Activated B cell treated with CpG ODN at 0.5 μM for 24 hours (primary cell): ENCODE data around the gene RASA1. TPM values are rescaled to one million over a fixed set of nuclear protein-coding genes. Genes with fewer than 3 reads are reported as not detected.
"Not testable (repeated sequence)": the region's sequence is repeated elsewhere in the genome, so short reads cannot be mapped to it uniquely, and the experiment has no call there.

ENCODE experiments used
- ATAC-seq: fragments of 200-7000 bp; cut with Tn5 transposase; one replicate; pipeline ENCODE4 v1.10.0; 2021; ENCODE audit warnings: low read depth, mild to moderate bottlenecking, moderate library complexity
- CTCF ChIA-PET: fragments of 350-600 bp; sonication (Branson Sonifier 250); formaldehyde crosslinking; loops from one replicate; lab custom pipeline; 2021; ENCODE audit warnings: antibody characterized with exemption; lab: Charles Lee
- POLR2A ChIA-PET: fragments of 350-600 bp; sonication (Branson Sonifier 250); formaldehyde crosslinking; loops from one replicate; lab custom pipeline; 2021; ENCODE audit warnings: antibody characterized with exemption; lab: Charles Lee
- DNase-seq: peaks from one replicate; pipeline ENCODE4 v3.0.0; 2022
- H3K27ac Mint-ChIP-seq: one replicate; pipeline ENCODE4 v1.8.0; 2020; ENCODE audit warnings: mixed read lengths
- H3K27me3 Mint-ChIP-seq: one replicate; pipeline ENCODE4 v1.8.0; 2021; ENCODE audit warnings: mixed read lengths
- H3K36me3 Mint-ChIP-seq: one replicate; pipeline ENCODE4 v1.8.0; 2021; ENCODE audit warnings: low read depth, mixed read lengths
- H3K4me1 Mint-ChIP-seq: one replicate; pipeline ENCODE4 v1.8.0; 2021; ENCODE audit warnings: mixed read lengths
- H3K4me3 Mint-ChIP-seq: one replicate; pipeline ENCODE4 v1.8.0; 2020; ENCODE audit warnings: mild to moderate bottlenecking, mixed read lengths
- H3K9me3 Mint-ChIP-seq: one replicate; pipeline ENCODE4 v1.8.0; 2020; ENCODE audit warnings: mixed read lengths
- intact Hi-C: fragments of 100-400 bp; cut with micrococcal nuclease; formaldehyde crosslinking; loops from one replicate; pipeline ENCODE4 v1.15.1; 2024
- total RNA-seq: library from RNA; stranded (reverse); gene quantifications from 2 replicates; pipeline ENCODE4 v1.2.3, GENCODE V29; 2022
- TF ChIP-seq, protein P1 (sequence below): fragments of 200-600 bp; IDR thresholded peaks from one replicate; pipeline ENCODE4 v1.8.0; 2022; ENCODE audit warnings: antibody characterized with exemption, mild to moderate bottlenecking

The RASA1 gene
- total RNA-seq, 1 donor from 2014 or later = 28.8 TPM

DNA sequence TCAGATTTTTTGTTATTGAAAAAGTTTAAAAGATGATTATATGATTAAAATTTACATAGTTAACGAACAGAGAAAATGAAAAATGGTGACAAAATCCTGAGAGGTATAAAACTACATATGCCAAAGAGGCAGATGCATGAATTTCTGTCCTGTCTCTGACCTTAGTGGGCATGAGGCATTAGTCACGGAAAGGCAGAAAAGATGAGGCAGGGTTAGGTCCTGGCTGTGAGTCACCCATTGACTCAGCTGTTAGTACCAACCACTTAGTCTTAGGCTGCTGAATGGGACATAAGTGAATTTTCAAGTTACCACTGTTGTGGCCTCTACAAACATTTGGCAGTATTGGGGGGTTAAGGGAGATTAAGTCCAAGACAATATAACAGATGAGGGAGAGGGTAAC is 33.1 kb downstream of the RASA1 start:
- Mint-ChIP-seq H3K4me3 (no peak overlapping the region), H3K4me1 (peaks cover 50% of the 10 kb centered on the region)
- POLR2A ChIA-PET = no interaction called here

GRCh38 chr5:87302061-87302460 is 34.4 kb downstream of the RASA1 start:
- Mint-ChIP-seq H3K9me3 (peaks cover 11% of the 10 kb centered on the region), H3K4me3 (no peak overlapping the region), H3K27ac (no peak overlapping the region), H3K4me1 (peaks cover 47% of the 10 kb centered on the region), H3K36me3 (peaks cover 44% of the 10 kb centered on the region), H3K27me3 (no peaks in the 10 kb centered on the region)
- ATAC-seq (no peak), DNase-seq (no peak)
- TF ChIP-seq, protein P1, sequence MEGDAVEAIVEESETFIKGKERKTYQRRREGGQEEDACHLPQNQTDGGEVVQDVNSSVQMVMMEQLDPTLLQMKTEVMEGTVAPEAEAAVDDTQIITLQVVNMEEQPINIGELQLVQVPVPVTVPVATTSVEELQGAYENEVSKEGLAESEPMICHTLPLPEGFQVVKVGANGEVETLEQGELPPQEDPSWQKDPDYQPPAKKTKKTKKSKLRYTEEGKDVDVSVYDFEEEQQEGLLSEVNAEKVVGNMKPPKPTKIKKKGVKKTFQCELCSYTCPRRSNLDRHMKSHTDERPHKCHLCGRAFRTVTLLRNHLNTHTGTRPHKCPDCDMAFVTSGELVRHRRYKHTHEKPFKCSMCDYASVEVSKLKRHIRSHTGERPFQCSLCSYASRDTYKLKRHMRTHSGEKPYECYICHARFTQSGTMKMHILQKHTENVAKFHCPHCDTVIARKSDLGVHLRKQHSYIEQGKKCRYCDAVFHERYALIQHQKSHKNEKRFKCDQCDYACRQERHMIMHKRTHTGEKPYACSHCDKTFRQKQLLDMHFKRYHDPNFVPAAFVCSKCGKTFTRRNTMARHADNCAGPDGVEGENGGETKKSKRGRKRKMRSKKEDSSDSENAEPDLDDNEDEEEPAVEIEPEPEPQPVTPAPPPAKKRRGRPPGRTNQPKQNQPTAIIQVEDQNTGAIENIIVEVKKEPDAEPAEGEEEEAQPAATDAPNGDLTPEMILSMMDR = no peak
- CTCF ChIA-PET = no interaction called here
- intact Hi-C loops = no loop called here
- POLR2A ChIA-PET = no interaction called here

More for the DNA sequence above, 33.1 kb downstream of the RASA1 start:
- CTCF ChIA-PET = no interaction called here
- no peaks in the 10 kb centered on the region for H3K27me3 Mint-ChIP-seq
- H3K9me3 Mint-ChIP-seq = peaks cover 4% of the 10 kb centered on the region
- peaks cover 37% of the 10 kb centered on the region for H3K36me3 Mint-ChIP-seq
- no peak for DNase-seq
- intact Hi-C loops = no loop called here
- TF ChIP-seq, protein P1 = no peak
- H3K27ac Mint-ChIP-seq = no peak overlapping the region
- ATAC-seq = peak; percentile 74

- Mint-ChIP-seq H3K27ac (no peak overlapping the region), H3K4me1 (peaks cover 45% of the 10 kb centered on the region), H3K9me3 (peaks cover 11% of the 10 kb centered on the region), H3K36me3 (peaks cover 48% of the 10 kb centered on the region), H3K4me3 (no peak overlapping the region), H3K27me3 (no peaks in the 10 kb centered on the region)
- POLR2A ChIA-PET = no interaction called here
- CTCF ChIA-PET = no interaction called here
- DNase-seq (no peak), ATAC-seq (no peak)
- TF ChIP-seq, protein P1 = no peak
- intact Hi-C loops = no loop called here
Observed at GRCh38 chr5:87303324-87303723, 35.6 kb downstream of the RASA1 start.

DNA sequence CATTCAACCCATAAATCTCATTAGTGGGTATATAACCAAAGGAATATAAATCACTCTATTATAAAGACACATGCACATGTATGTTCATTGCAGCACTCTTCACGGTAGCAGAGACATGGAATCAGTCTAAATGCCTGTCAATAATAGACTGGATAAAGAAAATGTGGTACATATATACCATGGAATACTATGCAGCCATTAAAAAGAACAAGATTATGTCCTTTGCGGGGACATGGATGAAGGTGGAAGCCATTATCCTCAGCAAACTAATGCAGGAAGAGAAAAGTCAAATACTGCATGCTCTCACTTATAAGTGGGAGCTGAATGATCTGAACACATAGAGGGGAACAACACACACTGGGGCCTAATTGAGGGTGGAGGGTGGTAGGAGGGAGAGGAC is 38.4 kb downstream of the RASA1 start:
- POLR2A ChIA-PET, H3K27ac Mint-ChIP-seq, H3K27me3 Mint-ChIP-seq, CTCF ChIA-PET, H3K4me3 Mint-ChIP-seq, DNase-seq, ATAC-seq: not testable (repeated sequence)
- H3K9me3 Mint-ChIP-seq = peaks cover 11% of the 10 kb centered on the region
- intact Hi-C loops = loop anchor here (5.0 kb wide), 1 partner anchor 106 kb away; the partner anchor contains the start of gene CCNH
- H3K4me1 Mint-ChIP-seq = peaks cover 43% of the 10 kb centered on the region
- H3K36me3 Mint-ChIP-seq = peaks cover 46% of the 10 kb centered on the region

DNA sequence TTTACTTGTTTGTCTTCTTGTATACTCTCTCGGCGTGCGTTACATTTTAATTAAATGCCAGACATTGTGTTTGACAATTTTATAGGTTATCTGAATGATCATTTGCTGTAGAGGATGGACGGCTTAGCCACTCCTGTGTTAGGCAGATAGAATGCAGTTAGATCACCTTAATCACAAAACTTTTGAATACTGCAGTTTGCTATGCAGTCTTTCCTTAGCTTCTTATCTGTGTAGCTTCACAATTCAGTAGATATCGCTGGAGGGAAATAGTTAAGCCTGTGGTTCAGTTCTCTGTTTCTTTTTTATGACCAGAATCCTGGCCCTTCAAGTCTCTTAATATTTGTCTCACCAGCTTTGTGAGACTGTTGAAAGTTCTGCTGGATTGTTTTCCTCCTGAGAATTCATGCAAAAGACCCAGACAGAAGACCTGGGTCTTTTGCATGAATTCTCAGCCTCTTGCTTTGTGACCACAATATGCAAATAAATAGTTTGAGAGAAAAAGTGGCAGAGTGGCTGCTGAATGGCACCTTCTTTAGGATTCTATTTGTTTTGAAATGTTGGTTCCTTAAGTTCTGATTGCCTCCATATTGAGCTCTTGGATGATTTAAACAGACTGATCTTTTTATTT is 40.2 kb downstream of the RASA1 start:
- H3K27ac Mint-ChIP-seq = no peak overlapping the region
- TF ChIP-seq, protein P1 = no peak
- DNase-seq (no peak), ATAC-seq (peak; percentile 91)
- no peaks in the 10 kb centered on the region for H3K27me3 Mint-ChIP-seq
- H3K4me1 Mint-ChIP-seq = peaks cover 47% of the 10 kb centered on the region
- ChIA-PET CTCF (no interaction called here), POLR2A (interaction anchor here (0.7 to 1.1 kb wide), 3 partner anchors 29 to 39 kb away, joined by 3 to 8 read pairs (median 3); no protein-coding TSS in a partner anchor)
- H3K4me3 Mint-ChIP-seq = peak overlapping the region; percentile 5
- H3K9me3 Mint-ChIP-seq = peaks cover 11% of the 10 kb centered on the region
- peaks cover 45% of the 10 kb centered on the region for H3K36me3 Mint-ChIP-seq
- intact Hi-C loops = loop anchor here (1.0 to 5.0 kb wide), 3 partner anchors 10 to 104 kb away; partner anchors contain the start of genes CCNH and RASA1
